GM23248 (cell line): ENCODE data around the gene MGST2. TPM values are rescaled to one million over a fixed set of nuclear protein-coding genes. Genes with fewer than 3 reads are reported as not detected.

Experiments
- DNase-seq: peaks from one replicate; pipeline ENCODE4 v3.0.0-alpha.2; 2015
- H2AFZ ChIP-seq: fragments of 200-600 bp; sonication (generic); 2 replicates; pipeline ENCODE4 v1.6.1; 2016; ENCODE audit warnings: antibody characterized with exemption
- H3F3A ChIP-seq: fragments of 200-600 bp; sonication (generic); 2 replicates; pipeline ENCODE4 v1.6.1; 2016; ENCODE audit warnings: mild to moderate bottlenecking, antibody characterized with exemption, mixed run types; ENCODE audit not compliant: insufficient read depth
- H3K27ac ChIP-seq: fragments of 200-600 bp; sonication (generic); 2 replicates; pipeline ENCODE4 v1.5.1; 2016; ENCODE audit warnings: mild to moderate bottlenecking
- H3K27me3 ChIP-seq: fragments of 200-600 bp; sonication (generic); replicated peaks from 2 replicates; pipeline ENCODE4 v1.6.1; 2016; ENCODE audit warnings: mild to moderate bottlenecking; ENCODE audit not compliant: insufficient read depth
- H3K36me3 ChIP-seq: fragments of 200-600 bp; sonication (generic); 2 replicates; pipeline ENCODE4 v1.6.1; 2016; ENCODE audit warnings: low read depth, mild to moderate bottlenecking
- H3K4me1 ChIP-seq: fragments of 200-600 bp; sonication (generic); 2 replicates; pipeline ENCODE4 v1.6.1; 2016; ENCODE audit warnings: mild to moderate bottlenecking; ENCODE audit not compliant: insufficient read depth
- H3K4me2 ChIP-seq: fragments of 200-600 bp; sonication (generic); one replicate; pipeline ENCODE4 v1.6.1; 2016; ENCODE audit warnings: mild to moderate bottlenecking; ENCODE audit not compliant: unreplicated experiment
- H3K4me3 ChIP-seq: fragments of 200-600 bp; sonication (generic); 2 replicates; pipeline ENCODE4 v1.5.1; 2016; ENCODE audit warnings: mild to moderate bottlenecking
- H3K79me2 ChIP-seq: fragments of 200-600 bp; sonication (generic); 2 replicates; pipeline ENCODE4 v1.6.1; 2016; ENCODE audit warnings: mild to moderate bottlenecking; ENCODE audit not compliant: insufficient read depth
- H3K9ac ChIP-seq: fragments of 200-600 bp; sonication (generic); 2 replicates; pipeline ENCODE4 v1.6.1; 2016; ENCODE audit warnings: mild to moderate bottlenecking
- H3K9me2 ChIP-seq: fragments of 200-600 bp; sonication (generic); 2 replicates; pipeline ENCODE4 v1.6.1; 2016; ENCODE audit warnings: mixed run types, mild to moderate bottlenecking, moderate library complexity; ENCODE audit not compliant: insufficient read depth
- H3K9me3 ChIP-seq: fragments of 200-600 bp; sonication (generic); one replicate; pipeline ENCODE4 v1.6.1; 2017; ENCODE audit warnings: low read depth
- H4K20me1 ChIP-seq: fragments of 200-600 bp; sonication (generic); 2 replicates; pipeline ENCODE4 v1.6.0; 2016; ENCODE audit not compliant: insufficient read depth
- EZH2 ChIP-seq: fragments of 200-600 bp; sonication (generic); IDR thresholded peaks from 2 replicates; pipeline ENCODE4 v1.6.1; 2018; ENCODE audit warnings: antibody characterized with exemption, mild to moderate bottlenecking; ENCODE audit not compliant: insufficient read depth, poor library complexity, severe bottlenecking
- EZH2phosphoT487 ChIP-seq: fragments of 200-600 bp; sonication (generic); IDR thresholded peaks from 2 replicates; pipeline ENCODE4 v1.6.1; 2018; ENCODE audit warnings: antibody characterized with exemption, moderate library complexity, mild to moderate bottlenecking, low read depth; ENCODE audit not compliant: insufficient read depth
- WGBS, 2 experiments: methylation state at CpG; one replicate each; pipeline ENCODE4 v1.1.6; 2015 to 2017; ENCODE audit warnings: low lambda C conversion rate in 2 of 2, low coverage in 1 of 2; ENCODE audit errors: missing lambda C conversion rate in 2 of 2; 5-methylcytosine and 5-hydroxymethylcytosine counted together
- in situ Hi-C: fragments of 300-500 bp; cut with MboI; formaldehyde crosslinking; loops from 2 replicates; pipeline ENCODE4 v1.15.0; 2020
- polyA plus RNA-seq: library from polyadenylated mRNA; unstranded; fragments of >200 nt; fragmentation: Nextera tagmentation; extraction: Ambion mirVana; gene quantifications from 2 replicates; pipeline ENCODE4 v1.2.1, GENCODE V29; 2016
- total RNA-seq: library from RNA; depleted of rRNA; stranded (reverse); fragments of >200 nt; shearing (Covaris generic); gene quantifications from 2 replicates; pipeline ENCODE4 v1.2.3, GENCODE V29; 2014

Gene MGST2
- total and polyA plus RNA-seq, 2 experiments from 2014 or later = 7.5 to 17.9 TPM

DNA sequence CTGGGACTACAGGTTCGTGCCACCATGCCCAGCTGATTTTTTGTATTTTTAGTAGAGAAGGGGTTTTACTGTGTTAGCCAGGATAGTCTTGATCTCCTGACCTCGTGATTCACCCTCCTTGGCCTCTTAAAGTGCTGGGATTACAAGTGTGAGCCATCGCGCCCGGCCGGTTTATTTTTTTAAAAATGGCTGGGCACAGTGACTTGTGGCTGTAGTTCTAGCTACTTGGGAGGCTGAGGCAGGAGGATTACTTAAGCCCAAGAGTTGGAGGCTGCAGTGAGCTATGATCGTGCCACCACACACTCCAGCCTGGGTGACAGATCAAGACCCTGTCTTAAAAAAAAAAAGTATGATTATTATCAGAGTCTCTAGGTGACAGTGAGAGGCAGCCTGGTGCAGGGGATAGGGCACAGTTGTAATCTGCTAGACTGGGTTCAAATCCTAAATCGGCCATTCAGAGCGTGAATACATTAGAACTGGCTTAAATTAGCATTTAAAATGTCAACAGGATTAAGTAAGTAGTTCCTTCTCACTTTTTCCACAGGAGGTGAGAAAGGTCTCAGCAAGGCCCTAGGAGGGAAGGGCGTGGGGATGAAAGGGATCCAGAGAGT, 435 bp upstream of the MGST2 start:
- TF ChIP-seq EZH2 = no peak
- no peak for TF ChIP-seq EZH2phosphoT487
- 84 to 86% methylated on average over 10 of the region's 10 CpGs for WGBS, 2 experiments

GRCh38 chr4:139666735-139667281, 1.2 kb downstream of the MGST2 start:
- H4K20me1 ChIP-seq = no peaks in the 10 kb centered on the region
- in situ Hi-C loops = no loop called here
- peak overlapping the region; percentile 92 for H3K4me2 ChIP-seq
- peak overlapping the region; percentile 94 for H2AFZ ChIP-seq
- peak overlapping the region; percentile 86 for H3K4me3 ChIP-seq
- no peaks in the 10 kb centered on the region for H3K27me3 ChIP-seq
- H3K9me3 ChIP-seq = no peaks in the 10 kb centered on the region
- H3K36me3 ChIP-seq = no peaks in the 10 kb centered on the region
- H3K4me1 ChIP-seq = peaks cover 7% of the 10 kb centered on the region; the same call in 1 of the 2 replicates
- 90 to 96% methylated on average over 11 of the region's 11 CpGs for WGBS, 2 experiments
- no peak overlapping the region for H3K27ac ChIP-seq
- TF ChIP-seq EZH2 = no peak
- no peak for TF ChIP-seq EZH2phosphoT487
- H3K9ac ChIP-seq = peak overlapping the region; percentile 81
- no peaks in the 10 kb centered on the region for H3K79me2 ChIP-seq
- H3F3A ChIP-seq = no peaks in the 10 kb centered on the region
- no peak for DNase-seq
- H3K9me2 ChIP-seq = no peaks in the 10 kb centered on the region

More for the DNA sequence above, 435 bp upstream of the MGST2 start:
- H3K4me1 ChIP-seq = peaks cover 7% of the 10 kb centered on the region; the same call in 1 of the 2 replicates
- peak overlapping the region; percentile 94 for H2AFZ ChIP-seq
- H3K4me3 ChIP-seq = peak overlapping the region; percentile 86
- in situ Hi-C loops = no loop called here
- no peaks in the 10 kb centered on the region for H3K36me3 ChIP-seq
- peak overlapping the region; percentile 69 for H3K27ac ChIP-seq
- peak overlapping the region; percentile 92 for H3K4me2 ChIP-seq
- no peaks in the 10 kb centered on the region for H3K9me2 ChIP-seq
- no peaks in the 10 kb centered on the region for H3F3A ChIP-seq
- no peaks in the 10 kb centered on the region for H3K27me3 ChIP-seq
- peak overlapping the region; percentile 81 for H3K9ac ChIP-seq
- no peak for DNase-seq
- H4K20me1 ChIP-seq = no peaks in the 10 kb centered on the region
- H3K9me3 ChIP-seq = no peaks in the 10 kb centered on the region
- H3K79me2 ChIP-seq = no peaks in the 10 kb centered on the region

GRCh38 chr4:139668036-139668435, 2.4 kb downstream of the MGST2 start:
- H3F3A ChIP-seq = no peaks in the 10 kb centered on the region
- in situ Hi-C loops = no loop called here
- TF ChIP-seq EZH2phosphoT487 (no peak), EZH2 (no peak)

DNA sequence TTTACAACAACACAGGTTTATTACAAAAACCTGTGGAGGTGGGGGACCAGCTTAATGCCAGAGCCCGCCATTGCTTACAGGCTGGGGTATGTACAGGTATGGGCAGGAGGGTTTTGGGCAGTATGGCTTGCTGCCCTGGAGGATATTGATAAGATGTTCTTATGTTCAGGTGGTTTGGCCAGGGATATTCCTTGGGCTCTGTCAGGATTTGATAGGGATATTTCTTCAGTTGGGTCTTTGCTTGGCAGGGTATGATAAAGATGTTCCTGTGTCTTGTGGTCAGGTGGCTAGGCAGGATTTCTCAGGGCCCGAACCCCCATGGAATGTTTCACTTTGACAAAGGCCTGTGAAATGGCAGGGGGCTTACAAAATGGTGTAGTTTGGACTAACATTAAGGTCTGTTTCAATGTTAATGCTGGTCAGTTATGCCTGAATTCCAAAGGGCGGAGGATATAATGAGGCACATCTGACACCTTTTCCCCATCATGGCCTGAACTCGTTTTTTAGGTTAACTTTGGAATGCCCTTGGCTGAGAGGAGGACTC, 3.1 kb downstream of the MGST2 start:
- Histone ChIP-seq H4K20me1 (no peaks in the 10 kb centered on the region), H2AFZ (no peak overlapping the region), H3K4me1 (peaks cover 7% of the 10 kb centered on the region; the same call in 1 of the 2 replicates), H3K79me2 (no peaks in the 10 kb centered on the region), H3K4me3 (no peak overlapping the region), H3K9me3 (no peaks in the 10 kb centered on the region), H3K27me3 (no peaks in the 10 kb centered on the region), H3K27ac (no peak overlapping the region), H3F3A (no peaks in the 10 kb centered on the region), H3K9ac (no peak overlapping the region), H3K4me2 (no peak overlapping the region), H3K9me2 (no peaks in the 10 kb centered on the region), H3K36me3 (no peaks in the 10 kb centered on the region)
- in situ Hi-C loops = no loop called here
- WGBS, 2 experiments = 71 to 73% methylated on average over 3 to 4 of the region's 4 CpGs
- DNase-seq = no peak
- TF ChIP-seq EZH2phosphoT487 (no peak), EZH2 (no peak)

More at GRCh38 chr4:139668036-139668435, 2.4 kb downstream of the MGST2 start:
- Histone ChIP-seq H3K9me3 (no peaks in the 10 kb centered on the region), H3K9ac (no peak overlapping the region), H3K9me2 (no peaks in the 10 kb centered on the region), H3K79me2 (no peaks in the 10 kb centered on the region), H3K4me2 (no peak overlapping the region), H3K36me3 (no peaks in the 10 kb centered on the region), H3K27me3 (no peaks in the 10 kb centered on the region), H3K4me1 (peaks cover 7% of the 10 kb centered on the region; the same call in 1 of the 2 replicates), H2AFZ (no peak overlapping the region), H3K4me3 (no peak overlapping the region), H3K27ac (no peak overlapping the region), H4K20me1 (no peaks in the 10 kb centered on the region)
- DNase-seq = no peak
- WGBS, 2 experiments = 77 to 84% methylated on average over 2 of the region's 2 CpGs
